Measurements from ENCODE around the gene RFT1.
A peak's percentile ranks its signal among the peaks of the same experiment; 100 is the strongest.

The RFT1 gene

DNA sequence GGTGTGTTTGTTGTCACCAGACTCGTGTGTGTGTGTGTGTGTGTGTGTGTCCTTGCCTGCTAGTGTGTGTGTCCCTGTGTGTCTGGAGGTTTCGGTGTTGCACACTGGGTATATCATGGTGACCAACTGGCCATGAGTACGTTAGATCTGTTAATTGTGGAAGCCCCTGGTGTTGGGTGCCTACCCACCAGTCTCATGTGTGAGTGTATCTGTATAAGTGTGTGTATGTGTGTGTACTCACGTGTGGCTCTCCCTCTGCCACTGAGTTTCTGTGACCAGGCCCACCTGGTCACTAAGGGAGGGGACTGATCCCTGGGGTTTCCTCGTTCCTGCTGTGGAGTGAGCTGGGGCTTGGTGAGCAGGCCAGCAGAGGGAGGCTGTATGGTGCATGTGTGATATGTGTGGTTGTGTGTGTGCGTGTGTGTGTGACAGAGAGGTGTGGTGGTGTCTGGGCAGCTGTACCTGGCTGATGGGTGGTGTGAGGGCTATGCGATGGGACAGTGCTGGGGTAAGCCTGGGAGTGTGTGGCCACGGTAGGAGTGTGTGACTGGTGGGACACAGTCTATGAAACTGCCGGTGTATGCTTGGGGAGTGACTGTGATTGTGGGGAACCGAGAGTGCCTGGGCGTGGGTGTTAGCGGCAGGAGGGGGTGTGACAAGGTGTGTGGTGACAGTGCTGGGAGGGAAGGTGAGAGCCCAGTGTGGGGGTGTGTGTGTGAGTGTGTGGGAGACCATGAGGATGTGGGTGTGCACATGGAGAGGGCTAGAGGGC, 32.6 kb upstream of the RFT1 start:
- no peaks in the 10 kb centered on the region for H3K36me3 ChIP-seq (ENCODE audit: control insufficient read depth, insufficient read depth, low read length)
- WGBS (ENCODE audit: insufficient coverage, insufficient read length) = no CpG with 5 or more reads among the region's 12 CpGs
- no peak for DNase-seq (ENCODE audit: low read depth, low spot score)
- H3K27ac ChIP-seq (ENCODE audit: low read length) = no peak overlapping the region
- H3K27me3 ChIP-seq (ENCODE audit: control insufficient read depth, insufficient read depth, low read length) = no peaks in the 10 kb centered on the region; the same call in 1 of the 2 replicates
- H3K9me3 ChIP-seq (ENCODE audit: control insufficient read depth, insufficient read depth, low read length) = no peaks in the 10 kb centered on the region
- peak overlapping the region; percentile 87; the same call in 1 of the 2 replicates for H3K4me3 ChIP-seq (ENCODE audit: low read length)
- H3K4me1 ChIP-seq (ENCODE audit: control insufficient read depth, insufficient read depth, low read length) = peaks cover 14% of the 10 kb centered on the region

DNA sequence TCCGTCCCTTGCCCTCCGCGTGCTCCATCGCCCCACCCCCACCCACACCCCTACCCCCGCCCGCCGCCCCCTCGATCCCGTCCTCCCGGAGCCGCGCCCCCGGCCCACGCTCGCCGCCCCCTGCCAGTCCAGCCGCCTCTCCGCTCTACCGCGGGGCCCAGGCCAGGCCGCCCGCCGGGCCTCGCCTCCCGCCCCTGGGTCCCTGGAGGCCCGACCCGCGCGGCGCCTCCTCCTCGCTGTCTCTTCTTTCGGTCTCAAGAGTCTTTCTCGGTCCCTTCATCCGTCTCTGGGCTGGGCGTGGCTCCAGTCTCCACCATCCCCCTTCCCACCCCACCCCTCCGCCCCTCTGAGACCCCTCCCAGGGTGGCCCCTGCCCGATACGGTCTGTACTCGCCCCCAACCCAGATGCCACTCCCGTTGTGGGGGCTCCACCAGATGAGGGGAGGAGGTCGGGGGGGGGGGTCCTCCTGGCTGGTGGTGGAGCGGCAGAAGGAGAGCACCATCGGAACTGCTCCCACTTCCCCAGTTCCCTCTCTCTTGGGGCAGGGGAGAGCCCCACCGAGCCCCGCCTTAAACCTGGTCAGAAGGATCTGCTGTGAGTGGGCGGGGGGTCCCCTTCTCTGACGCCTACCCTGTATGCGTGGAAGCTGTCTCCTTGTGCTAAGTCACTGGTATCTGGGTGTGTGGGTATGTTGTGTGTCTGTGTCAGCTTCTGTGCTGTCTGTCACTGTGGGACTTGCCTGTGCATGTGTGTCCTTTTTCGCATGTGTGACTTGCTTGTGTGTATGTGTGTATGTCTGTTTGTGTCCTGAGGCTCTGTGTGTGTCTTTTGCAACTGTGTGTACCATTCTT, 31.8 kb upstream of the RFT1 start:
- H3K9me3 ChIP-seq (ENCODE audit: control insufficient read depth, insufficient read depth, low read length) = no peaks in the 10 kb centered on the region
- H3K4me1 ChIP-seq (ENCODE audit: control insufficient read depth, insufficient read depth, low read length) = peaks cover 16% of the 10 kb centered on the region
- no peak for DNase-seq (ENCODE audit: low read depth, low spot score)
- no peak overlapping the region for H3K27ac ChIP-seq (ENCODE audit: low read length)
- H3K36me3 ChIP-seq (ENCODE audit: control insufficient read depth, insufficient read depth, low read length) = no peaks in the 10 kb centered on the region
- no peaks in the 10 kb centered on the region; the same call in 1 of the 2 replicates for H3K27me3 ChIP-seq (ENCODE audit: control insufficient read depth, insufficient read depth, low read length)
- peak overlapping the region; percentile 87; the same call in 1 of the 2 replicates for H3K4me3 ChIP-seq (ENCODE audit: low read length)
- WGBS (ENCODE audit: insufficient coverage, insufficient read length) = no CpG with 5 or more reads among the region's 49 CpGs

DNA sequence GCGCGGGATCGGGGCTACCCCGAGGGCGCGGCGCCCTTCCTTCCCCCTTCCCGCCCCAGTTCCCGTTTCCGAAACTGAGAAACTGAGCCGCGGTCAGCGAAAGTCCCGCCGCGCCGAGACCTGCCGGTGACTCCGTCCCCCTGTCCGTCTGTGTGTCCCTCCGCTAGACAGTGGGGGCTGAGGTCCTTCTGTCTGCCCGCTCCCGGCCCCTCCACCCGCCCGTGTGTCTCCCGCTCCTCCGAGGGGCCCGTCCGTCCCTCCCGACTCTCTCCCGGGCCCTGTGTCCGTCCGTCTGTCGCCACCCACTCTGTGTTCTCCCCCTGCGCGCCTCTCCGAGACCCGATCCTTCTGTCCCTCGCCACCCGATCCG, 31.2 kb upstream of the RFT1 start:
- no peaks in the 10 kb centered on the region; the same call in 1 of the 2 replicates for H3K27me3 ChIP-seq (ENCODE audit: control insufficient read depth, insufficient read depth, low read length)
- no peaks in the 10 kb centered on the region for H3K36me3 ChIP-seq (ENCODE audit: control insufficient read depth, insufficient read depth, low read length)
- H3K9me3 ChIP-seq (ENCODE audit: control insufficient read depth, insufficient read depth, low read length) = no peaks in the 10 kb centered on the region
- peak overlapping the region; percentile 87 for H3K4me3 ChIP-seq (ENCODE audit: low read length)
- WGBS (ENCODE audit: insufficient coverage, insufficient read length) = no CpG with 5 or more reads among the region's 41 CpGs
- H3K27ac ChIP-seq (ENCODE audit: low read length) = no peak overlapping the region
- DNase-seq (ENCODE audit: low read depth, low spot score) = no peak
- H3K4me1 ChIP-seq (ENCODE audit: control insufficient read depth, insufficient read depth, low read length) = peaks cover 17% of the 10 kb centered on the region

GRCh38 chr3:53160660-53161449, 30.6 kb upstream of the RFT1 start, which contains the start of gene PRKCD:
Gene PRKCD (plus strand): TSS chr3:53161209. CDS start chr3:53178423, 17,214 bp downstream.
- Histone ChIP-seq H3K4me1 (ENCODE audit: control insufficient read depth, insufficient read depth, low read length) (peaks cover 17% of the 10 kb centered on the region), H3K9me3 (ENCODE audit: control insufficient read depth, insufficient read depth, low read length) (no peaks in the 10 kb centered on the region), H3K27me3 (ENCODE audit: control insufficient read depth, insufficient read depth, low read length) (no peaks in the 10 kb centered on the region; the same call in 1 of the 2 replicates), H3K36me3 (ENCODE audit: control insufficient read depth, insufficient read depth, low read length) (no peaks in the 10 kb centered on the region), H3K27ac (ENCODE audit: low read length) (no peak within 1 kb of the TSS), H3K4me3 (ENCODE audit: low read length) (peak within 1 kb of the TSS; percentile 87)
- WGBS (ENCODE audit: insufficient coverage, insufficient read length) = no CpG with 5 or more reads among the region's 88 CpGs
- DNase-seq (ENCODE audit: low read depth, low spot score) = no peak

- no peaks in the 10 kb centered on the region; the same call in 1 of the 2 replicates for H3K27me3 ChIP-seq (ENCODE audit: control insufficient read depth, insufficient read depth, low read length)
- H3K4me3 ChIP-seq (ENCODE audit: low read length) = no peak overlapping the region; the same call in 1 of the 2 replicates
- H3K9me3 ChIP-seq (ENCODE audit: control insufficient read depth, insufficient read depth, low read length) = no peaks in the 10 kb centered on the region
- no peak overlapping the region for H3K27ac ChIP-seq (ENCODE audit: low read length)
- H3K4me1 ChIP-seq (ENCODE audit: control insufficient read depth, insufficient read depth, low read length) = peaks cover 17% of the 10 kb centered on the region
- no peaks in the 10 kb centered on the region for H3K36me3 ChIP-seq (ENCODE audit: control insufficient read depth, insufficient read depth, low read length)
- WGBS (ENCODE audit: insufficient coverage, insufficient read length) = no CpG with 5 or more reads among the region's 4 CpGs
- no peak for DNase-seq (ENCODE audit: low read depth, low spot score)
Measured at GRCh38 chr3:53160061-53160659, 29.9 kb upstream of the RFT1 start.

DNA sequence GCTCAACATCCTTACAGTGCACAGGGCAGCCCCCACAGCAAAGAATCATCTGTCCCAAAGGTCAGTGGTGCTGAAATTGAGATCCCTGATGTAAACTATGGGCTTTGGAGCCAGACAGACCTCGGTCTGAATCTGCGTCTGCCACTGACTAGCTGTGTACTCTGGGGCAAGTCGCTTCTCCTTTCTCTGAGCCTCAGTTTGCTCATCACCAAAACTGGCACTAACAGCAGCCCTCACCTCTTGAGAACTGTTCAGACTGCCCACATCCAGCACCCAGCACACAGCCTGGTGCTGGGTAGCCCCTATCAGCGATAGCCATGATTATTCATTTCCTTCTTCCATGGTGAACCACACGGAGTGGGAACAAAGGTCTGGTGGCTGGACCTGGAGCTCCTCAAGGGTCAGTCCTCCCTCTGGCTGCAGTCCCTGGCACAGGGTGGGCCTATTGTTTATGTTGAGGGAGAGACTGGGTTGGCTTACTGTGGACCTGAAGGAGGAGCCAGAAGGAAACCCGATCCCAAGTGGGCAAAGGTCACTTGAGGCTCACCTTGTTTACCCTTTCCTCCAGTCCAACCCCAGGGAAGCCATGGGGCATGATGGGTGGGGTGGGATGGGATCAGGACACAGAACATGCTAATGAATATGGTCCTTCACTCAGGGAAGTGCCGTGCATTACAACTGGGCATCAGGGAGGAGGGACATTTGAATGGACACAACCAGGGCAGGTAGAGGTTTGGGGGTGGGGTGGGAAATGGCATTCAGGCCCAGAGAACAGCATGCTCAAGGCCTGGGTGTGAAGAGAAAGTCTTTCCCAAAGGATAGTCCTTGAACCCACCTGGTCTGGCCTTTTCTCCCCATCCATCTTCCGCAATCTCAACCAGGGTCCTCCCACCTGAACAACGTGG, 29.2 kb upstream of the RFT1 start:
- H3K36me3 ChIP-seq (ENCODE audit: control insufficient read depth, insufficient read depth, low read length) = no peaks in the 10 kb centered on the region
- H3K27ac ChIP-seq (ENCODE audit: low read length) = no peak overlapping the region
- no peaks in the 10 kb centered on the region for H3K9me3 ChIP-seq (ENCODE audit: control insufficient read depth, insufficient read depth, low read length)
- peaks cover 17% of the 10 kb centered on the region for H3K4me1 ChIP-seq (ENCODE audit: control insufficient read depth, insufficient read depth, low read length)
- no peak for DNase-seq (ENCODE audit: low read depth, low spot score)
- WGBS (ENCODE audit: insufficient coverage, insufficient read length) = no CpG with 5 or more reads among the region's 9 CpGs
- H3K4me3 ChIP-seq (ENCODE audit: low read length) = no peak overlapping the region
- H3K27me3 ChIP-seq (ENCODE audit: control insufficient read depth, insufficient read depth, low read length) = no peaks in the 10 kb centered on the region; the same call in 1 of the 2 replicates

GRCh38 chr3:53158765-53159155, 28.5 kb upstream of the RFT1 start:
- Histone ChIP-seq H3K36me3 (ENCODE audit: control insufficient read depth, insufficient read depth, low read length) (no peaks in the 10 kb centered on the region), H3K9me3 (ENCODE audit: control insufficient read depth, insufficient read depth, low read length) (no peaks in the 10 kb centered on the region), H3K27ac (ENCODE audit: low read length) (no peak overlapping the region), H3K27me3 (ENCODE audit: control insufficient read depth, insufficient read depth, low read length) (no peaks in the 10 kb centered on the region; the same call in 1 of the 2 replicates), H3K4me3 (ENCODE audit: low read length) (no peak overlapping the region), H3K4me1 (ENCODE audit: control insufficient read depth, insufficient read depth, low read length) (peaks cover 17% of the 10 kb centered on the region)
- no CpG with 5 or more reads among the region's 2 CpGs for WGBS (ENCODE audit: insufficient coverage, insufficient read length)
- no peak for DNase-seq (ENCODE audit: low read depth, low spot score)

DNA sequence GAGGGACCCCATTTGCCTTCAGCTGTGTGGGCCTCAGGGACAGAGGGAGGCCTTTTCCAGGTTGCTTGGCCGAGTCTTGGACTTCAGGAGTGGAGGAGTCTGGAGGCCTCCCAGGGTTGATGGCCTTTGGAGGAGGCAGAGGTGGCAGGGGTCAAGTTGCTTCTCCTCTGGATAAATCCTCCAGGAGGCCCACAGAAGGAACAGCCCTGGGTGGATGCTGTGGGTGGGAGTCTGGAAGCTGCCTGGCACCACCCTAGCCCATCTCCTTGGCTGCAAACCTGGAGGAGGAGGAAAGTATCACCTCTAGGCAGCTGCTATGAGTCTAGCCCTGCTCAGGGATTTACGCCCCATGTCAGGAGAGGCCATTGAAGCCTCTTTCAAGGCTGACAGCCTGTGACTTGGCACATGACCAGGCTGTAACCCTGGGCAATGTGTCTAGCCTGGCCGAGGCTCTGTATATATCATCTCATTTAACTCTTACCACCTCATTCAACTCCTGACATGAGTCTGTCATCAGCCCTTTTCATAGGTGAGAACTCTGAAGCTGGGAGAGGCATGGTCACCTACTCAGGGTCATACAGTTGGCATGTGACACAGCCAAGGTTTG, 27.8 kb upstream of the RFT1 start:
- H3K4me3 ChIP-seq (ENCODE audit: low read length) = no peak overlapping the region
- H3K27ac ChIP-seq (ENCODE audit: low read length) = no peak overlapping the region
- peaks cover 17% of the 10 kb centered on the region for H3K4me1 ChIP-seq (ENCODE audit: control insufficient read depth, insufficient read depth, low read length)
- H3K27me3 ChIP-seq (ENCODE audit: control insufficient read depth, insufficient read depth, low read length) = no peaks in the 10 kb centered on the region; the same call in 1 of the 2 replicates
- WGBS (ENCODE audit: insufficient coverage, insufficient read length) = no CpG with 5 or more reads among the region's 3 CpGs
- H3K36me3 ChIP-seq (ENCODE audit: control insufficient read depth, insufficient read depth, low read length) = no peaks in the 10 kb centered on the region
- H3K9me3 ChIP-seq (ENCODE audit: control insufficient read depth, insufficient read depth, low read length) = no peaks in the 10 kb centered on the region
- no peak for DNase-seq (ENCODE audit: low read depth, low spot score)

- WGBS (ENCODE audit: insufficient coverage, insufficient read length) = no CpG with 5 or more reads among the region's 36 CpGs
- Histone ChIP-seq H3K4me3 (ENCODE audit: low read length) (peak overlapping the region; percentile 9; the same call in 1 of the 2 replicates), H3K27me3 (ENCODE audit: control insufficient read depth, insufficient read depth, low read length) (no peaks in the 10 kb centered on the region), H3K27ac (ENCODE audit: low read length) (no peak overlapping the region), H3K9me3 (ENCODE audit: control insufficient read depth, insufficient read depth, low read length) (no peaks in the 10 kb centered on the region), H3K4me1 (ENCODE audit: control insufficient read depth, insufficient read depth, low read length) (peaks cover 12% of the 10 kb centered on the region), H3K36me3 (ENCODE audit: control insufficient read depth, insufficient read depth, low read length) (no peaks in the 10 kb centered on the region)
- no peak for DNase-seq (ENCODE audit: low read depth, low spot score)
Measured at GRCh38 chr3:53156368-53156834, 26.2 kb upstream of the RFT1 start.
